ENCODE measurements around the gene POLE. TPM values are rescaled to one million over a fixed set of nuclear protein-coding genes. Genes with fewer than 3 reads are reported as not detected.

The POLE gene
- total and polyA plus RNA-seq, 4 donors, result 7.6 to 39.2 (median 19.7) TPM

DNA sequence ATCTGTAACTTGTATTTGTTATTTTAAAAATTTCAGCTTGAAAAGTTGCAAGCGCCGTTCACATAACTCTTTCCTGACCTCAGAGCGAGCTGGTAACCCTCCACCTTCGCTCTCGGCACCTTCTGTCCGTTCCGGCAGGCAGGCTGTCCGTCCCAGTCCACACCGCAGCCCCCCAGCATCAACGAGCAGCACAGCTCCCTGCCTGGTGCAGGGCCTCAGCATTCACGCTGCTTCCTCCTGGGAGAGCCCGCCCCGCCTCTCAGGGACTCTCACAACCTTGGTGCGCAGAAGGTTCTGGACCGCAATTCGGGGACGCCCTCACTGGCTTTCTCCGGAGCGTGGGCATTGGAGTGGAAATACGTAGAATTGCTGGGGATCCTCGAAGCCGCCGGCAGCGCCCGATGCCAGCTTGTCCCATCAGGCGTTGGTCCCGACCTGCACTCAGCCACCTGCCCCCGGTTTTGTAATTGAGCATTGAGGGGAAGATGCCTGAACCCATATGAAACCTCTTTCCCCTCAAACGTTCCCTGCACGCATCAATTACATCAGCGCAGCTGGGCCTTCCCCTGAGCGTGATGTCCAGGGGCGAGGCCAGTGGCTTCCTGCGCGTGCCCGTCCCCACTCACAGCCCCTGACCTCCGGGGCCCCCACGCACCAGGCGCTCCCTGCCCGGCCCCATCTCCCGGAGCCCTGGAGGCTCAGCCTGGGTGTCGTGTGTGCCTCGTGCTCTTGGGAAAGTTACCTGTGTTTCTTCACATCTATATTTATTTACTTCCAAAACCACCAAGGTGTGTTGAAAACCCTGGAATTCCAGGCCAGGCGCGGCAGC, 95.8 kb downstream of the POLE start:
- Histone ChIP-seq H3K4me3 (ENCODE audit: low read depth in 1 of 3, low read length in 3 of 3) (no peak overlapping the region), H3K9me3 (ENCODE audit: control insufficient read depth in 4 of 4, low read length in 3 of 4) (no peaks in the 10 kb centered on the region), H3K27ac (ENCODE audit: low read depth in 1 of 2, low read length in 2 of 2) (no peak overlapping the region), H3K9ac (ENCODE audit: low read depth in 1 of 2, low read length in 2 of 2) (no peak overlapping the region), H3K27me3 (ENCODE audit: control insufficient read depth in 4 of 4, insufficient read depth in 4 of 4, low read length in 3 of 4) (no peaks in the 10 kb centered on the region), H3K36me3 (ENCODE audit: control insufficient read depth in 4 of 4, insufficient read depth in 3 of 4, low read depth in 1 of 4, low read length in 3 of 4) (no peaks in the 10 kb centered on the region), H3K4me1 (ENCODE audit: control insufficient read depth in 4 of 4, insufficient read depth in 4 of 4, low read length in 3 of 4) (peaks cover 0 to 6% (median 1%) of the 10 kb centered on the region in 4 donors)
- 95% methylated on average over 45 of the region's 45 CpGs for WGBS
- no peak for DNase-seq (ENCODE audit: low spot score)
- TF ChIP-seq YY1 (IDR thresholded peaks at IDR 0.05) (no peak), HNF4A (conservative IDR thresholded peaks at IDR 0.05) (no peak), HNF4G (IDR thresholded peaks at IDR 0.05) (no peak), GABPA (IDR thresholded peaks at IDR 0.05 in 1 of 2, conservative IDR thresholded peaks at IDR 0.05 in 1 of 2) (no peak), RXRA (IDR thresholded peaks at IDR 0.05) (no peak), JUND (IDR thresholded peaks at IDR 0.05) (no peak), RAD21 (IDR thresholded peaks at IDR 0.05) (no peak), NR2F2 (IDR thresholded peaks at IDR 0.05) (no peak), SP1 (IDR thresholded peaks at IDR 0.05) (no peak), FOXA1 (IDR thresholded peaks at IDR 0.05) (no peak), FOXA2 (IDR thresholded peaks at IDR 0.05) (no peak), EGR1 (IDR thresholded peaks at IDR 0.05; ENCODE audit: low read depth in 2 of 2) (no peak), TAF1 (conservative IDR thresholded peaks at IDR 0.05) (no peak)
- TF ChIP-seq, protein P1, sequence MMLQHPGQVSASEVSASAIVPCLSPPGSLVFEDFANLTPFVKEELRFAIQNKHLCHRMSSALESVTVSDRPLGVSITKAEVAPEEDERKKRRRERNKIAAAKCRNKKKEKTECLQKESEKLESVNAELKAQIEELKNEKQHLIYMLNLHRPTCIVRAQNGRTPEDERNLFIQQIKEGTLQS (IDR thresholded peaks at IDR 0.05), result no peak
- TF ChIP-seq, protein P2, sequence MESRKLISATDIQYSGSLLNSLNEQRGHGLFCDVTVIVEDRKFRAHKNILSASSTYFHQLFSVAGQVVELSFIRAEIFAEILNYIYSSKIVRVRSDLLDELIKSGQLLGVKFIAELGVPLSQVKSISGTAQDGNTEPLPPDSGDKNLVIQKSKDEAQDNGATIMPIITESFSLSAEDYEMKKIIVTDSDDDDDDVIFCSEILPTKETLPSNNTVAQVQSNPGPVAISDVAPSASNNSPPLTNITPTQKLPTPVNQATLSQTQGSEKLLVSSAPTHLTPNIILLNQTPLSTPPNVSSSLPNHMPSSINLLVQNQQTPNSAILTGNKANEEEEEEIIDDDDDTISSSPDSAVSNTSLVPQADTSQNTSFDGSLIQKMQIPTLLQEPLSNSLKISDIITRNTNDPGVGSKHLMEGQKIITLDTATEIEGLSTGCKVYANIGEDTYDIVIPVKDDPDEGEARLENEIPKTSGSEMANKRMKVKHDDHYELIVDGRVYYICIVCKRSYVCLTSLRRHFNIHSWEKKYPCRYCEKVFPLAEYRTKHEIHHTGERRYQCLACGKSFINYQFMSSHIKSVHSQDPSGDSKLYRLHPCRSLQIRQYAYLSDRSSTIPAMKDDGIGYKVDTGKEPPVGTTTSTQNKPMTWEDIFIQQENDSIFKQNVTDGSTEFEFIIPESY (IDR thresholded peaks at IDR 0.05), result no peak
- TF ChIP-seq, protein P3, sequence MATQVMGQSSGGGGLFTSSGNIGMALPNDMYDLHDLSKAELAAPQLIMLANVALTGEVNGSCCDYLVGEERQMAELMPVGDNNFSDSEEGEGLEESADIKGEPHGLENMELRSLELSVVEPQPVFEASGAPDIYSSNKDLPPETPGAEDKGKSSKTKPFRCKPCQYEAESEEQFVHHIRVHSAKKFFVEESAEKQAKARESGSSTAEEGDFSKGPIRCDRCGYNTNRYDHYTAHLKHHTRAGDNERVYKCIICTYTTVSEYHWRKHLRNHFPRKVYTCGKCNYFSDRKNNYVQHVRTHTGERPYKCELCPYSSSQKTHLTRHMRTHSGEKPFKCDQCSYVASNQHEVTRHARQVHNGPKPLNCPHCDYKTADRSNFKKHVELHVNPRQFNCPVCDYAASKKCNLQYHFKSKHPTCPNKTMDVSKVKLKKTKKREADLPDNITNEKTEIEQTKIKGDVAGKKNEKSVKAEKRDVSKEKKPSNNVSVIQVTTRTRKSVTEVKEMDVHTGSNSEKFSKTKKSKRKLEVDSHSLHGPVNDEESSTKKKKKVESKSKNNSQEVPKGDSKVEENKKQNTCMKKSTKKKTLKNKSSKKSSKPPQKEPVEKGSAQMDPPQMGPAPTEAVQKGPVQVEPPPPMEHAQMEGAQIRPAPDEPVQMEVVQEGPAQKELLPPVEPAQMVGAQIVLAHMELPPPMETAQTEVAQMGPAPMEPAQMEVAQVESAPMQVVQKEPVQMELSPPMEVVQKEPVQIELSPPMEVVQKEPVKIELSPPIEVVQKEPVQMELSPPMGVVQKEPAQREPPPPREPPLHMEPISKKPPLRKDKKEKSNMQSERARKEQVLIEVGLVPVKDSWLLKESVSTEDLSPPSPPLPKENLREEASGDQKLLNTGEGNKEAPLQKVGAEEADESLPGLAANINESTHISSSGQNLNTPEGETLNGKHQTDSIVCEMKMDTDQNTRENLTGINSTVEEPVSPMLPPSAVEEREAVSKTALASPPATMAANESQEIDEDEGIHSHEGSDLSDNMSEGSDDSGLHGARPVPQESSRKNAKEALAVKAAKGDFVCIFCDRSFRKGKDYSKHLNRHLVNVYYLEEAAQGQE (IDR thresholded peaks at IDR 0.05), result no peak
- TF ChIP-seq, protein P4, sequence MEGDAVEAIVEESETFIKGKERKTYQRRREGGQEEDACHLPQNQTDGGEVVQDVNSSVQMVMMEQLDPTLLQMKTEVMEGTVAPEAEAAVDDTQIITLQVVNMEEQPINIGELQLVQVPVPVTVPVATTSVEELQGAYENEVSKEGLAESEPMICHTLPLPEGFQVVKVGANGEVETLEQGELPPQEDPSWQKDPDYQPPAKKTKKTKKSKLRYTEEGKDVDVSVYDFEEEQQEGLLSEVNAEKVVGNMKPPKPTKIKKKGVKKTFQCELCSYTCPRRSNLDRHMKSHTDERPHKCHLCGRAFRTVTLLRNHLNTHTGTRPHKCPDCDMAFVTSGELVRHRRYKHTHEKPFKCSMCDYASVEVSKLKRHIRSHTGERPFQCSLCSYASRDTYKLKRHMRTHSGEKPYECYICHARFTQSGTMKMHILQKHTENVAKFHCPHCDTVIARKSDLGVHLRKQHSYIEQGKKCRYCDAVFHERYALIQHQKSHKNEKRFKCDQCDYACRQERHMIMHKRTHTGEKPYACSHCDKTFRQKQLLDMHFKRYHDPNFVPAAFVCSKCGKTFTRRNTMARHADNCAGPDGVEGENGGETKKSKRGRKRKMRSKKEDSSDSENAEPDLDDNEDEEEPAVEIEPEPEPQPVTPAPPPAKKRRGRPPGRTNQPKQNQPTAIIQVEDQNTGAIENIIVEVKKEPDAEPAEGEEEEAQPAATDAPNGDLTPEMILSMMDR (IDR thresholded peaks at IDR 0.05; ENCODE audit: low read depth, low read length, missing input control), result no peak
- TF ChIP-seq, protein P5, sequence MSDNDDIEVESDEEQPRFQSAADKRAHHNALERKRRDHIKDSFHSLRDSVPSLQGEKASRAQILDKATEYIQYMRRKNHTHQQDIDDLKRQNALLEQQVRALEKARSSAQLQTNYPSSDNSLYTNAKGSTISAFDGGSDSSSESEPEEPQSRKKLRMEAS (IDR thresholded peaks at IDR 0.05), result no peak
